Measurements from ENCODE around the gene CCDC191.

- no peak for TF ChIP-seq CTCF (IDR thresholded peaks at IDR 0.05)
- no peak for TF ChIP-seq POLR2A (IDR thresholded peaks at IDR 0.05)
Observed at GRCh38 chr3:114095796-114096195, 39.5 kb upstream of the CCDC191 start.
